Activated CD8-positive, alpha-beta T cell treated with anti-CD3 and anti-CD28 coated beads, Interleukin-2, amount 10 ng/mL, durations not matched to agents 7 days and 5 days (primary cell): ENCODE results near the gene TPPP. TPM values are rescaled to one million over a fixed set of nuclear protein-coding genes. Genes with fewer than 3 reads are reported as not detected.
A peak's percentile ranks its signal among the peaks of the same experiment; 100 is the strongest.
"Not testable (repeated sequence)": the region's sequence is repeated elsewhere in the genome, so short reads cannot be mapped to it uniquely, and the experiment has no call there.

Experiments used
- ATAC-seq: fragments of 150-1000 bp; cut with Tn5 transposase; one replicate; pipeline ENCODE4 v1.10.0; 2021; ENCODE audit warnings: moderate library complexity
- CTCF ChIA-PET: fragments of 350-600 bp; sonication (Branson Sonifier 250); formaldehyde crosslinking; loops from one replicate; lab custom pipeline; 2021; ENCODE audit warnings: antibody characterized with exemption; lab: Charles Lee
- POLR2A ChIA-PET: fragments of 350-600 bp; sonication (Branson Sonifier 250); formaldehyde crosslinking; loops from one replicate; lab custom pipeline; 2021; ENCODE audit warnings: antibody characterized with exemption; lab: Charles Lee
- DNase-seq: peaks from one replicate; pipeline ENCODE4 v3.0.0-alpha.2; 2020
- H3K27ac Mint-ChIP-seq: one replicate; pipeline ENCODE4 v1.8.0; 2021; ENCODE audit warnings: mild to moderate bottlenecking, mixed read lengths
- H3K27me3 Mint-ChIP-seq: one replicate; pipeline ENCODE4 v1.8.0; 2021; ENCODE audit warnings: low read depth, mixed read lengths
- H3K36me3 Mint-ChIP-seq: one replicate; pipeline ENCODE4 v1.8.0; 2021; ENCODE audit warnings: low read depth, mixed read lengths
- H3K4me1 Mint-ChIP-seq: one replicate; pipeline ENCODE4 v1.8.0; 2021; ENCODE audit warnings: low read depth, mixed read lengths
- H3K4me3 Mint-ChIP-seq: one replicate; pipeline ENCODE4 v1.8.0; 2021; ENCODE audit warnings: mild to moderate bottlenecking, mixed read lengths
- H3K9me3 Mint-ChIP-seq: one replicate; pipeline ENCODE4 v1.8.0; 2022; ENCODE audit warnings: mixed read lengths; ENCODE audit not compliant: insufficient read depth
- total RNA-seq, 2 experiments: library from RNA; stranded (reverse); gene quantifications; one replicate each; pipeline ENCODE4 v1.2.3, GENCODE V29; 2021

The TPPP gene
- under 1 TPM in 1 of 2 experiments, not detected in 1; 0.08 TPM for total RNA-seq

- ATAC-seq (peak; percentile 90), DNase-seq (peak; percentile 78)
- H3K4me3 Mint-ChIP-seq, H3K27ac Mint-ChIP-seq, H3K9me3 Mint-ChIP-seq, H3K27me3 Mint-ChIP-seq, H3K36me3 Mint-ChIP-seq, POLR2A ChIA-PET, H3K4me1 Mint-ChIP-seq, CTCF ChIA-PET: not testable (repeated sequence)
These were observed at the start of gene TPPP for GRCh38 chr5:693271-694041. TSS of gene TPPP (minus strand) at chr5:693352. CDS start at chr5:678060, 15,292 bp downstream.

GRCh38 chr5:742276-742675 is 49.1 kb upstream of the TPPP start:
- DNase-seq, H3K9me3 Mint-ChIP-seq: not testable (repeated sequence)

GRCh38 chr5:734145-734544 is 41.0 kb upstream of the TPPP start:
- H3K36me3 Mint-ChIP-seq, CTCF ChIA-PET: not testable (repeated sequence)

More at GRCh38 chr5:742276-742675, 49.1 kb upstream of the TPPP start:
- H3K4me3 Mint-ChIP-seq, H3K4me1 Mint-ChIP-seq, ATAC-seq, POLR2A ChIA-PET, CTCF ChIA-PET, H3K27ac Mint-ChIP-seq, H3K36me3 Mint-ChIP-seq: not testable (repeated sequence)
- peaks cover 10% of the 10 kb centered on the region for H3K27me3 Mint-ChIP-seq

GRCh38 chr5:732754-733454 is 39.8 kb upstream of the TPPP start:
- CTCF ChIA-PET, H3K4me1 Mint-ChIP-seq, H3K27me3 Mint-ChIP-seq, H3K4me3 Mint-ChIP-seq, ATAC-seq, POLR2A ChIA-PET, H3K27ac Mint-ChIP-seq, DNase-seq, H3K9me3 Mint-ChIP-seq, H3K36me3 Mint-ChIP-seq: not testable (repeated sequence)

More at GRCh38 chr5:734145-734544, 41.0 kb upstream of the TPPP start:
- H3K4me3 Mint-ChIP-seq, ATAC-seq, H3K9me3 Mint-ChIP-seq, H3K4me1 Mint-ChIP-seq, H3K27me3 Mint-ChIP-seq, DNase-seq, H3K27ac Mint-ChIP-seq, POLR2A ChIA-PET: not testable (repeated sequence)

DNA sequence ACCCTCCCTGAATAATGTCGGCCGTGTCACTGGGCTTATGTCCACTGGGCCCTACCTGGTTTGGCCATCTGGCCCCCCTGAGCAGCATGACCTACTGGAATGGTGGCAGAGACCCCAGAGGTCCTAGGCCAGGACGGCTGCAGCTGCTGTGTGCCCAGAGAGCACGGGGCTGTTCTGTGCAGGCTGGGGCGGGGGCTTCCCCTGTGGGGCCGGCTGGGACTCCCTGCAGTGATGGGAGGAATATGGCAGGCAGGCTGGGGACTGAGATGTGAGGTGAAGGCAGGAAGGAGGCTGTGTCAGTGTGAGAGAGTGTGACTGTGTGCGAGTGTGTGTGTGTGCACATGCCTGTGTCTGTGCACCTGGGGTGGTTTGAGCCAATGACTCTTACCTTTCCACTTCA is 36.1 kb upstream of the TPPP start:
- DNase-seq, H3K36me3 Mint-ChIP-seq, CTCF ChIA-PET, POLR2A ChIA-PET, H3K4me1 Mint-ChIP-seq, H3K4me3 Mint-ChIP-seq, H3K9me3 Mint-ChIP-seq, ATAC-seq, H3K27me3 Mint-ChIP-seq, H3K27ac Mint-ChIP-seq: not testable (repeated sequence)

DNA sequence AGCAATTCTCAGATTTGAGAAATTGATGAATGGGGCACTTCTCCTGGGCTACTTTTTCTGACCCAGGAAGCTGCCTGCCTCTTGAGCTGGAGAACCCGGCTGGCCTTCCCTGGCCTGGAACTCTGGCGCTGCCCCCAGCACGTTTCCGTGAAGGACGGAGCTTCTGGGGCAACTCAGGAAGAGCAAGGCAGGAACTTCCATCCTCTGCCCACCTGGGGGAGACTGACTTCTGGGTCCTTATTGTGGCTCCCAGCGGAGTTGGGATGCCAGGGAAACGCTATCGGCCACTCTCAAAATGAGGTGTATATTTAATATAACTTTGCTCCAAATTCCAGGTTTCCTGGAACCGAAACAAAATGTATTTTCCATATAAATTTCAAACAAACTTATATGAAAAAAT is 33.9 kb upstream of the TPPP start:
- DNase-seq, H3K9me3 Mint-ChIP-seq, H3K36me3 Mint-ChIP-seq, ATAC-seq, CTCF ChIA-PET, POLR2A ChIA-PET, H3K27ac Mint-ChIP-seq, H3K27me3 Mint-ChIP-seq, H3K4me3 Mint-ChIP-seq, H3K4me1 Mint-ChIP-seq: not testable (repeated sequence)

- POLR2A ChIA-PET, result not testable (repeated sequence)
These were observed 30.7 kb upstream of the TPPP start for GRCh38 chr5:723865-724264.

DNA sequence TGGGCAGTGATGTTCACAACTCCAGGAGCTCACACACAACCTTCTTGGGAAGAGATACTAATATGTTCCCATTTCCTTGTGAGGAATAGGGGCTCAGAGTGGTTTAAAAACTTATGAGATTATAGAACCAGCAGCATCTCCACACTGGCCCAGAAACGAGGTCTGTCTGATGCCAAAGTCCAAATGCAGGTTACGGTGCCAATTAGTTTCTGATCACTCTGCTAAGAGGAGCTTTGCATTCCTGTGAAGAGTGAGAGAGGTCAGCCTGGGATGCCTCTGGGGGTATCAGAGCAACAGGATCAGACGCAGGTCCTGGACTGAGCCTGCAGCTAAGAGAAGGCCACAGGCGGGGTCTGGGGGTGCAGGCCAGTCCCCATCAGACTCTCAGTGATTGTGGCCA is 30.2 kb upstream of the TPPP start:
- CTCF ChIA-PET, H3K36me3 Mint-ChIP-seq, POLR2A ChIA-PET, H3K4me3 Mint-ChIP-seq, DNase-seq, ATAC-seq, H3K4me1 Mint-ChIP-seq, H3K27ac Mint-ChIP-seq: not testable (repeated sequence)
- H3K27me3 Mint-ChIP-seq, result peaks cover 14% of the 10 kb centered on the region
- peaks cover 18% of the 10 kb centered on the region for H3K9me3 Mint-ChIP-seq

More at GRCh38 chr5:723865-724264, 30.7 kb upstream of the TPPP start:
- ATAC-seq, H3K4me3 Mint-ChIP-seq, H3K4me1 Mint-ChIP-seq, CTCF ChIA-PET, H3K27ac Mint-ChIP-seq, H3K36me3 Mint-ChIP-seq, DNase-seq: not testable (repeated sequence)
- peaks cover 13% of the 10 kb centered on the region for H3K9me3 Mint-ChIP-seq
- peaks cover 13% of the 10 kb centered on the region for H3K27me3 Mint-ChIP-seq

DNA sequence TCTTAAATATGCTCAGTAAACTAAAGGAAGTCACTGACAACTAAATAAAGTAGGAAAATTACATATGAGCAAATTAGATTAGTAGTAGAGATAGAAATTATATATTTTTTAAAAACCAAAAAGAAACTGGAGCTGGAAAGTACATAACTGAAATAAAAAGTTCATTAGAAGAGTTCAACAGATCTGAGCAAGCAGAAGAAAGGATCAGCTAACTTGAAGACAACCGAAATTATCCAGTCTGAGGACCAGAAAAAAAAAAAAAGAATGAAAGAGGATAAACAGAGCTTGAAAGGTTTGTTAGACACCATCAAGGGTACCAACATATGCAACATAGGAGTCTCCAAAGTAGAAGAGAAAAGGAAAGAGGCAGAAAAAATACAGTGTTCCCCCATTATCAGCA is 26.2 kb upstream of the TPPP start:
- CTCF ChIA-PET, POLR2A ChIA-PET, DNase-seq, H3K4me1 Mint-ChIP-seq, ATAC-seq, H3K36me3 Mint-ChIP-seq, H3K27ac Mint-ChIP-seq, H3K4me3 Mint-ChIP-seq: not testable (repeated sequence)
- Mint-ChIP-seq H3K9me3 (peaks cover 19% of the 10 kb centered on the region), H3K27me3 (peaks cover 15% of the 10 kb centered on the region)

GRCh38 chr5:717143-717542 is 24.0 kb upstream of the TPPP start:
- peaks cover 18% of the 10 kb centered on the region for H3K27me3 Mint-ChIP-seq
- POLR2A ChIA-PET, result no interaction called here
- H3K9me3 Mint-ChIP-seq, result peaks cover 19% of the 10 kb centered on the region
- H3K36me3 Mint-ChIP-seq, result no peaks in the 10 kb centered on the region
- no peaks in the 10 kb centered on the region for H3K4me1 Mint-ChIP-seq
- H3K4me3 Mint-ChIP-seq, result no peak overlapping the region
- no peak overlapping the region for H3K27ac Mint-ChIP-seq
- DNase-seq (no peak), ATAC-seq (no peak)
- CTCF ChIA-PET, result no interaction called here

DNA sequence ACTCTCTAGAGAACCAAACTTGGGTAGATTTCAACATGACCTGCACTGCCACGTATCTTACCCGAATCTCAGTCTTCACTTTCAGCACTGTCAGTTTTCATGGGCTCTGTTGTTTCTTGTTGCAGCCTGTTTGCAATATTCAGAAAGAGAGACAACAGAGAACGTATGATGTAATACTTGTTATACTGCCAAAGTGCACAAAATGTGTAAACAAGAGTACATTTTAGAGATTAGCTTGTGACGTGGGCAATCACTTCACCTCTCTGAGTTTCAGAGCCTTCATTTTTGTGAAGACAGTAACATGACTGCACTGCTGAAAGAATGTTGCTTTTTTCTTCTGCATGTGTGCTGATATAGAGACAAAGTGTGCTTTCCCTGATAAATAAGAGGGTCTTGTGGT is 23.6 kb upstream of the TPPP start:
- H3K36me3 Mint-ChIP-seq, CTCF ChIA-PET, POLR2A ChIA-PET, ATAC-seq, H3K4me3 Mint-ChIP-seq, H3K27ac Mint-ChIP-seq, H3K4me1 Mint-ChIP-seq, DNase-seq: not testable (repeated sequence)
- Mint-ChIP-seq H3K27me3 (peaks cover 18% of the 10 kb centered on the region), H3K9me3 (peaks cover 19% of the 10 kb centered on the region)

- Mint-ChIP-seq H3K9me3 (peaks cover 19% of the 10 kb centered on the region), H3K27me3 (peaks cover 14% of the 10 kb centered on the region)
- H3K4me3 Mint-ChIP-seq, H3K27ac Mint-ChIP-seq, DNase-seq, ATAC-seq, POLR2A ChIA-PET, H3K36me3 Mint-ChIP-seq, H3K4me1 Mint-ChIP-seq, CTCF ChIA-PET: not testable (repeated sequence)
These were observed 22.5 kb upstream of the TPPP start for GRCh38 chr5:715636-716035.
